Suppressor macrophage treated with lipopolysaccharide for 4 hours (primary cell): ENCODE results near the gene MECR.
"Not testable (repeated sequence)": the region's sequence is repeated elsewhere in the genome, so short reads cannot be mapped to it uniquely, and the experiment has no call there.

Experiments
- DNase-seq: peaks from one replicate; pipeline ENCODE4 v3.0.0-alpha.2; 2020

The MECR gene

GRCh38 chr1:29162476-29163138 lies 68.1 kb downstream of the MECR start:
- DNase-seq = no peak

DNA sequence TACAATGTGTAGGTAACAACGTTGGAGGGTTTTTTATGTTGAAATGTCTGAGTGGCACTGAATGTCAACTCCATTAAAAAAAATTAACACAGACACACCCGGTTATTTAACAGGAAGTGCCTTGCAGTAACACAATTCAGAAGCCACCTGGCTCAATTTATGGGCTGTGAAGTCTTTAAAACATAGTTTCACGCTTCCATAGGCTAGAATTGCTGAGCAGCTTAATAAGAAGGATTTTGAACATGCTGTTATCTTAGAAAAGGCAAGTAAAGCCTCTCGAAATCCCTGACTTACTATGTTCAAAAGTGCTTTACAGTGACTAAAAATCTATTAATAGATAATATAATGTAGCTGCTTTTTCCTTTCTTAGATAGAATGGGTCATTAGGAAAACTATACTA lies 68.7 kb downstream of the MECR start:
- no peak for DNase-seq

GRCh38 chr1:29159773-29160172 lies 71.0 kb downstream of the MECR start:
- no peak for DNase-seq

DNA sequence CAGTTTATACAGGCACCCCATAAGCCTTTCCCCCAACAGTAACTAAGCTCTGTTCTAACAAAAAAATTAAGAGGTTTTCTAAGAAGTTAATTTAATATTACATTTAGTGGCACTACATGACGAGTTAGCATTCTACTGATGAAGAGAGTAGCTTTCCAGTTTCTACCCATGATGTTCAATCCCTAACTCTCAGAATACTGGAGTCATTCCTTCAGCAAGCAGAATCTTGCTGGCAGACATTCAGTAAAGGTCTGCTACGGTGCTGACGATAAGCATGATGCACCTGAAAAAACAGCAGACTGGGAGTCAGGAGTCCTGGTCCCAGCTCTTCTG lies 73.5 kb downstream of the MECR start:
- no peak for DNase-seq

GRCh38 chr1:29156543-29157268 lies 74.0 kb downstream of the MECR start:
- DNase-seq = no peak

DNA sequence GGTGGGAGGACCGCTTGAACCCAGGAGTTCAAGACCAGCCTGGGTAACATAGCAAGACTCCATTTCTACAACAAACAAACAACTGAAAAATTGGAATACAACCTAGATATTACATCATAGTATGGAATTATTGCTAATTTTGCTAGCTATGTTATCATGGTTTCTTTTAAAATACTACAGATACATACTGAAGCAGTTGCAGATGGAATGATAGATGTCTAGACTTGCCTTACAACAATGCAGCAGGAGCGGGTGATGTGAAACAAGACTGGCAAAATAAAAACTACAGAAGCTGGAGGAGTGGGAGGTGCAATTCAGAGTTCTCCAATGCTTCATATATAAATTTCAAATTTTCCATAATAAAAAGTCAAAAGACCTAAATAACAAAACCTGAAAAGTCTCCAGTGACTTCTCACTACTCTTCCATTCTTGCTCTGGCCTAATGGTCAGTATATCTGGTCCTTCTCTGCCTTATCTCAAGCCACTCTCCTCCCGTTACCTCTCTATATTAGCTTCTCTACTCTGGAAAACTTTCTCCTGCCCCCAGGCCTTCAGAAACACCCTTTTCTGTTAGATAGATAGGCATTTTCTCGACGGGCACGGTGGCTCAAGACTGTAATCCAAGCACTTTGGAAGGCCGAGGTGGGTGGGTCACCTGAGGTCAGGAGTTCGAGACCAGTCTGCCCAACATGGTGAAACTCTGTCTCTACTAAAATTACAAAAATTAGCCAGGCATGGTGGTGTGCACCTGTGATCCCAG lies 78.5 kb downstream of the MECR start:
- DNase-seq = no peak

- not testable (repeated sequence) for DNase-seq
Measured at GRCh38 chr1:29150346-29150745, 80.4 kb downstream of the MECR start.

GRCh38 chr1:29148656-29149491 lies 81.9 kb downstream of the MECR start:
- no peak for DNase-seq

DNA sequence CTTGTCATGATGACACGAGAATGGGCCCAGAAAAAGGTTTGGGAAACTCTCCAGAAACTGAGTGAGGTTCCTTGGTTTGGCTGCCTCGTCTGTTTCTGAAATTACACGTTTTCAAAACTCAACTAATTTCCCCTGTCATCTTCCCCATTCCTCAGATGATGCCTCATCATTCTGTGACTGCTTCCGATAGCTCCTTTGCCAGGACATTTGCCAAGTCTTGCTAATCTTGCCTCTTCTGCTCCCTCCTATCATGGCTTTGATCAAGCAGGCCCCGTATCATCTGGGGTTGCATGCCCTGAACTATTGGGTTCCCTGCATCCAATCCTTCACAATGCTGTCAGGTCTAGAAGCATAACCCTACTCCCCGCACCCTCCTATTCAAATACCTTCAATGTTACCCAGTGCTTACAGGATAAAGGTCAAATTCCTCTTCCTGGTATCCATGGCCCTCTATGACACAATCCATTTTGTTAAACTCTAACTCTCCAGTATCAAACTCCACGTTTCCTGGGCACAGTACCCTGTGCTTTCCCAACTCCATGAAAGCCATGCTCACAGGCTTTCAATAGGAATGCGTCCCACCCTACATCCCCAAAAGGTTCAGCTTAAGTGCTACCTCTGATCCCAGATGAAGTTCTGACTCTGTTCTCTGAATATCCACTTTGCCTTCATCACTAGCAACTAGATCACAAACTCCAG lies 84.8 kb downstream of the MECR start:
- DNase-seq = no peak

GRCh38 chr1:29144178-29144577 lies 86.6 kb downstream of the MECR start:
- DNase-seq = no peak

DNA sequence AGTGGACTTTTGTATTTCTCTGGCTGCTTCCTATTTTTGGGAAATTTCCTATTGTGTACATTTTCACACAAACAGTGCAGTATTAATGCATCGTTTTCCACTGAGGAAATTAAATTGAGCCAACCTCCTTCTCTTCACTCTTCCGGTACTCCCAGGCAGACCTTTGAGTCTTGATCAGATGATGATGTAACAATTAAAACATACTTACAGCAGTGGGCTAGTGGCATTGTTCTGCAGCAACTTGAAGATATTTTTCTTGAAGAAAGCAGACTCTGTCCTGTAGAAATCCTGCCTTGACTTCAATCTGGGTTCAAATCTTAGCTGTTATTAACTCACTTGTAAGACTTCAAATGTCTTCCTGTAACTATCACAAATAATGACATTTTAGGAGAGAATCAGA lies 88.0 kb downstream of the MECR start:
- DNase-seq = no peak
